ENCODE data around the gene TNS3. TPM values are rescaled to one million over a fixed set of nuclear protein-coding genes. Genes with fewer than 3 reads are reported as not detected.
A peak's percentile ranks its signal among the peaks of the same experiment; 100 is the strongest.

The TNS3 gene
- total and polyA plus RNA-seq, 4 experiments from 2014 or later, result 0.11 to 3.2 (median 1.3) TPM; not detected in 1

DNA sequence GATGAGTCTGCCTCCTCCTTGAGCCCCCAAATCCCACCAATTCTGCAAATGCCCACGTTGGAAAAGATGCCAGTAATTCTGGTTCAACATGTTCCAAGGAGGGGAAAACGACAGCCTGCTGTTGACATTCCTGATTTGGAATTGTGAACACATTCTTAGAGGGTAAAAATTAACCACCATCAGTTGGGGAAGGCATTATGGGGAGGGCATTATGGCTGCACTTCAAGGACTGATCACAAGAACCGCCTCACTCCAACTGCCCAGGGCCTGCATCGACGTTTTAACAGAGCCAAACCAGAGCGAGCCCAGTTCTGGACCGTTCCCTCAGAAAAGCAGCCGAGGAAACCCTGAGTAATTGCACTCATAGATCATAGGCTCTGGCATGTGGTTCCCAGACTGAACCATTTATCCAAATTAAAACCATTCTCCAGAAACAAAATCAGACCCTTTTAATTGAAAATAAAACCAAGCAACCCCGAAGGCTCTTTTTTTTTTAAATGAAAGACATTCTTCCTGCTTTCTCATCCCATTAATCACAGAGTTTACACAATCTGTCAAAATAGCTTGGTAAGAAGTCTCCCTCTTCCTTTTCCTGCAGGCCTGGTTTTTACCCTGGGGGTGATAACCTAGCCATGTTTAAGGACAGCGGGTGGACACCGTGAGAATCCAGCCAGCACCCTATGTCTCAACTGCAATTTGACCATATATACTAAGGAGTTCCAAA lies 8.0 kb downstream of the TNS3 start:
- intact Hi-C loops (cut with micrococcal nuclease), result no loop called here
- CTCF ChIA-PET (ENCODE audit: partially characterized antibody), result no interaction called here

DNA sequence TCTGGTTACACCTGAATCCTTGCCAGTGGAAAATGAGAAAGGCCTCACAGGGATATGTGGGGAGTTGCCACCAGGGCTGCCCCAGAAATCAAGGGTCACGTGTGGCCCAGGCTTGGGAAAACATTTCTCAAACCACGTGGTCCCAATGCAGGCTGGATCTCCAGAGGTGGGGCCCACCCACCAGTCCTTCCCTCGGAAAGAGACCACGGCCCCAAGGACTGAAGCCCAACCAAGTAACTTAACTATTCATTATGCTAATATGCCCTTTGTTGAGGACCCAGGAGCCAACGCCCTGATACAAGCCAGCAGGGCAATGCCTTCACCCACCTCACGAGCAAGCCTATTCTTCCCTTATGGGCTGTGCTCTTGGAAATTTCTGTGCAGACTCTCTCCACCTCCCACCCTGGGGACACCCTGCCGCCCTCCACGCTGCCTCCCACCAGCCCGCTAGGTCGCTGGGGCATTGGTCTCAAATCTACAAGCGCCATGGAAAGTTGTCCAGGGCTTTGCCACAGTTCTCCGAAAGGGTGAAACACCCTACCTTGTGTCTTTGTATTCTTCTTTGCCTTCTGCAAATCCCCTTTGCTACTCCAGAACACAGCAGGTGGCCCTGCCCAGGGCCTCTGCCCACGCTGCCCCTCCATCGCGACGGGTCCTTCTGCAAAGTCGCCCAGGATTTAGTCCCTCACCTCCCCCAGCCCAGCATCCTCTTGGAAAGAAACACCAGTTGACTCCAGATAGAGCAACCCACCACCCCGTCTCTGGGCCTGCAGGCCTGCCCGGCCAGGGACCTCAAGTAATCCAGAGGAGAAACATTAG lies 8.8 kb downstream of the TNS3 start:
- intact Hi-C loops (cut with micrococcal nuclease), result no loop called here

More for the DNA sequence above, 8.0 kb downstream of the TNS3 start:
- H3K27ac ChIP-seq (ENCODE audit: low read depth, low read length), result no peak overlapping the region
- DNase-seq, result no peak
- Mint-ChIP-seq H3K4me3 (no peak overlapping the region), H3K36me3 (no peaks in the 10 kb centered on the region), H3K4me1 (peaks cover 0 to 1% (median 0%) of the 10 kb centered on the region in 4 donors), H3K27ac (peak overlapping the region in 1 of 7 donors; percentile 48), H3K9me3 (peaks cover 0 to 8% (median 2%) of the 10 kb centered on the region in 8 donors), H3K27me3 (no peaks in the 10 kb centered on the region)
- H3K36me3 ChIP-seq (ENCODE audit: insufficient read depth, low read length), result no peaks in the 10 kb centered on the region
- no peak overlapping the region for H3K4me3 ChIP-seq (ENCODE audit: low read length in 2 of 2)
- no peaks in the 10 kb centered on the region for H3K9me3 ChIP-seq (ENCODE audit: control insufficient read depth in 1 of 2, low read length in 2 of 2)
- no peaks in the 10 kb centered on the region for H3K27me3 ChIP-seq (ENCODE audit: insufficient read depth, low read length)
- POLR2A ChIA-PET (ENCODE audit: partially characterized antibody), result no interaction called here
- H3K4me1 ChIP-seq (ENCODE audit: insufficient read depth, low read length), result no peaks in the 10 kb centered on the region

DNA sequence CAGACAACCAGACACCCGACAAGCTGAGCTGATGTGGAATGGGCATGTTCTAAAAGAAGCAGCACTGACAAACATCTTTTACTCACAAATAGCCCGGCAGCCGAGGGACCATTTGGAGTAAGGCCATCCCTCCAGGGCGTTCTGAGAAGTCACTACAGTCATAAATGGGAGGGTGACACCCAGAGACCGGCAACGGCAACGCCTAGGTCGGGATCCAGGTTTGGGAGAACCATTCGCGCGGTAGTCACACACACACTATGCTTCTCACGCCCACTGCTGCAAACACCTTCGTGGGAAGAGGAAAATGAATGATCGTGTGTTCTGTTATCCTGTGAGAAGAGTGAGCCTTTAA lies 9.8 kb downstream of the TNS3 start:
- H3K36me3 Mint-ChIP-seq, result no peaks in the 10 kb centered on the region
- H3K4me3 Mint-ChIP-seq, result no peak overlapping the region
- intact Hi-C loops (cut with micrococcal nuclease), result no loop called here
- no peak for DNase-seq
- Histone ChIP-seq H3K27ac (ENCODE audit: low read depth, low read length) (no peak overlapping the region), H3K4me1 (ENCODE audit: insufficient read depth, low read length) (no peaks in the 10 kb centered on the region), H3K4me3 (ENCODE audit: low read length in 2 of 2) (no peak overlapping the region), H3K27me3 (ENCODE audit: insufficient read depth, low read length) (no peaks in the 10 kb centered on the region), H3K9me3 (ENCODE audit: control insufficient read depth in 1 of 2, low read length in 2 of 2) (no peaks in the 10 kb centered on the region), H3K36me3 (ENCODE audit: insufficient read depth, low read length) (no peaks in the 10 kb centered on the region)
- peaks cover 0 to 8% (median 2%) of the 10 kb centered on the region in 8 donors for H3K9me3 Mint-ChIP-seq
- POLR2A ChIA-PET (ENCODE audit: partially characterized antibody), result no interaction called here
- H3K4me1 Mint-ChIP-seq, result no peaks in the 10 kb centered on the region
- no peaks in the 10 kb centered on the region for H3K27me3 Mint-ChIP-seq
- CTCF ChIA-PET (ENCODE audit: partially characterized antibody), result no interaction called here
- no peak overlapping the region for H3K27ac Mint-ChIP-seq

More for the DNA sequence above, 8.8 kb downstream of the TNS3 start:
- Histone ChIP-seq H3K4me1 (ENCODE audit: insufficient read depth, low read length) (no peaks in the 10 kb centered on the region), H3K36me3 (ENCODE audit: insufficient read depth, low read length) (no peaks in the 10 kb centered on the region), H3K4me3 (ENCODE audit: low read length in 2 of 2) (no peak overlapping the region), H3K27ac (ENCODE audit: low read depth, low read length) (no peak overlapping the region), H3K27me3 (ENCODE audit: insufficient read depth, low read length) (no peaks in the 10 kb centered on the region), H3K9me3 (ENCODE audit: control insufficient read depth in 1 of 2, low read length in 2 of 2) (no peaks in the 10 kb centered on the region)
- no peaks in the 10 kb centered on the region for H3K4me1 Mint-ChIP-seq
- H3K36me3 Mint-ChIP-seq, result no peaks in the 10 kb centered on the region
- DNase-seq, result no peak
- H3K4me3 Mint-ChIP-seq, result no peak overlapping the region
- POLR2A ChIA-PET (ENCODE audit: partially characterized antibody), result no interaction called here
- peaks cover 0 to 7% (median 2%) of the 10 kb centered on the region in 8 donors for H3K9me3 Mint-ChIP-seq
- H3K27me3 Mint-ChIP-seq, result no peaks in the 10 kb centered on the region
- CTCF ChIA-PET (ENCODE audit: partially characterized antibody), result no interaction called here
- H3K27ac Mint-ChIP-seq, result no peak overlapping the region

DNA sequence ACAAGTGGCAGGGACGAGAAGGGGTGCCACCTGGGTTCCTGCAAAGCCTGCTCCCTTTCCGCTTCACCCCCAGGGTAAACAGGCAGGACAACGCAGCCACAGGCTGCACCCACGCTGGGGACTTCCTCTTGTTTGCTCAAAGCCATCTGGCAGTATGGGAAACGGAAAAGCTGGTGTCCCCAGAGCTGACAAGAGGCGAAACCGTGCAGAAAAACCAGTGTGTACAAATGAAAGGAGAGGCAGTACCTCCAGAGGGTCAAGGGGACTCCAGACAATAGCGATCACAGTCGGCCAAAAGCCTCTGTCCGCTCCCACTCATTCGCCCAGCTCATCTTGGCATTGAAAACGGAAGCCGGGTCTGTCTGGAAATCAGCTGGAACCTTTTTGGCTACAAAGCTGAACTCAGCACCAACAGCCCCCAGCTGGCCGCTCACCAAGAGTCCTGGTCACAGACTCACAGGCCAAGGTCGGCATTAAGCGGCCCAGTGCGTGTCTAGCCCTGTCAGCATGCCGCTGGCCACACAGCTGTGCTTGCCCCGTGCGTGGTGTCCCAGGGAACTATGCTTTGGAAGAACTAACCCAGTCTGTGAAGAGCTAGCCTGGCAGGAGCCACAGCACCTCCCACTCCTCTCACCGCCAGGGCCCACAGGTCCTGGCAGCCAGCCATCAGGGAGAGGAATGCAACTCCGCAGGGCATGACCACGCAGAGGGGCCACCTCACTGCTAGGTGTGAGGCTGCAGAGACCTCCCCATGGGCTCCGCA lies 10.4 kb downstream of the TNS3 start:
- no peaks in the 10 kb centered on the region for H3K36me3 ChIP-seq (ENCODE audit: insufficient read depth, low read length)
- intact Hi-C loops (cut with micrococcal nuclease), result no loop called here
- ChIA-PET CTCF (ENCODE audit: partially characterized antibody) (no interaction called here), POLR2A (ENCODE audit: partially characterized antibody) (no interaction called here)
- no peaks in the 10 kb centered on the region for H3K4me1 Mint-ChIP-seq
- H3K4me3 Mint-ChIP-seq, result no peak overlapping the region
- no peaks in the 10 kb centered on the region for H3K9me3 ChIP-seq (ENCODE audit: control insufficient read depth in 1 of 2, low read length in 2 of 2)
- H3K27ac Mint-ChIP-seq, result no peak overlapping the region
- DNase-seq, result no peak
- no peaks in the 10 kb centered on the region for H3K36me3 Mint-ChIP-seq
- H3K27me3 ChIP-seq (ENCODE audit: insufficient read depth, low read length), result no peaks in the 10 kb centered on the region
- H3K4me3 ChIP-seq (ENCODE audit: low read length in 2 of 2), result no peak overlapping the region
- H3K27ac ChIP-seq (ENCODE audit: low read depth, low read length), result no peak overlapping the region
- no peaks in the 10 kb centered on the region for H3K27me3 Mint-ChIP-seq
- peaks cover 0 to 9% (median 2%) of the 10 kb centered on the region in 8 donors for H3K9me3 Mint-ChIP-seq
- no peaks in the 10 kb centered on the region for H3K4me1 ChIP-seq (ENCODE audit: insufficient read depth, low read length)

DNA sequence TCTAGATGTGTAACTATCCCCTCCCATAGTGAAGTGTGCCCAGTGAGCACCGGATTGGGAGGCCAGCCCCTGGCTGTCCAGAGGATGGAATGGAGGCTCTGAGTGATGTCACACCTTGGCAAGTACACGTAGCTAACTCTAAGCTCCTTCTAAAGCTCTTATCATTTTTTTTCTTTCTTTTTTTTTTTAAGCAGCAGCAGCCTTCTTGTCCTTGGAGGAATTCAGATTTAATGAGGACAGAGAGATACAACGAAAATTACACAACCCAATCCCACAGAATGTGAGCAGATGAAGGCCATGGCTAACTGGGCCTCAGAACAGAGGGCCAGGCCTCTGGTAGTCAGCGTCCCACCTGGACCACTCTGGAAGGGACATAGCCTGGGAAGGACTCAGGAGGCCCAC lies 11.3 kb downstream of the TNS3 start:
- no peaks in the 10 kb centered on the region for H3K4me1 ChIP-seq (ENCODE audit: insufficient read depth, low read length)
- Mint-ChIP-seq H3K36me3 (no peaks in the 10 kb centered on the region), H3K4me1 (no peaks in the 10 kb centered on the region), H3K9me3 (peaks cover 0 to 9% (median 2%) of the 10 kb centered on the region in 8 donors), H3K4me3 (no peak overlapping the region), H3K27me3 (no peaks in the 10 kb centered on the region), H3K27ac (no peak overlapping the region)
- POLR2A ChIA-PET (ENCODE audit: partially characterized antibody), result no interaction called here
- no peaks in the 10 kb centered on the region for H3K27me3 ChIP-seq (ENCODE audit: insufficient read depth, low read length)
- H3K9me3 ChIP-seq (ENCODE audit: control insufficient read depth in 1 of 2, low read length in 2 of 2), result no peaks in the 10 kb centered on the region
- H3K27ac ChIP-seq (ENCODE audit: low read depth, low read length), result no peak overlapping the region
- H3K4me3 ChIP-seq (ENCODE audit: low read length in 2 of 2), result no peak overlapping the region
- CTCF ChIA-PET (ENCODE audit: partially characterized antibody), result no interaction called here
- no peak for DNase-seq
- intact Hi-C loops (cut with micrococcal nuclease), result no loop called here
- no peaks in the 10 kb centered on the region for H3K36me3 ChIP-seq (ENCODE audit: insufficient read depth, low read length)

DNA sequence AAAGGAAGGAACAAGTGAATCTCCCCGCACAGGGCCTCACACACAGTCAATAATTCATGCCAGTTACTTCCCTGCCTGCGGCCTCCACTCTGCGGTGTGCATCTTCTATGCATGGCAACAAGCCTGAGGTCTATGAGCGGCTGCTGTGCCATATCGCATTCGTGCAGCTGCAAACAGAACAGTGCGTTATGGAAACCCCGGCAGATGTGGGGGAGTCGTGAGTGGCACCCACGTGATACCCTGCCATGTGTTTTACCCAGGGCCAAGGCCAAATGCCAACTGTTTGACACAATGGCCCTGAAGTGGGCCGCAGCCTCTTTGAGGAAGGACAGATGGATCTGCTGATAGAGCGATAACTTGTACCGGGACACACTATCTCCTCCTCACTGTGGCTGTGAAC lies 13.4 kb downstream of the TNS3 start:
- no peaks in the 10 kb centered on the region for H3K4me1 ChIP-seq (ENCODE audit: insufficient read depth, low read length)
- CTCF ChIA-PET (ENCODE audit: partially characterized antibody), result no interaction called here
- H3K36me3 Mint-ChIP-seq, result no peaks in the 10 kb centered on the region
- no peak for DNase-seq
- H3K27ac Mint-ChIP-seq, result no peak overlapping the region
- POLR2A ChIA-PET (ENCODE audit: partially characterized antibody), result no interaction called here
- no peaks in the 10 kb centered on the region for H3K27me3 Mint-ChIP-seq
- H3K4me3 ChIP-seq (ENCODE audit: low read length in 2 of 2), result no peak overlapping the region
- no peaks in the 10 kb centered on the region for H3K9me3 ChIP-seq (ENCODE audit: control insufficient read depth in 1 of 2, low read length in 2 of 2)
- H3K9me3 Mint-ChIP-seq, result peaks cover 0 to 8% (median 0%) of the 10 kb centered on the region in 8 donors
- H3K4me1 Mint-ChIP-seq, result no peaks in the 10 kb centered on the region
- no peaks in the 10 kb centered on the region for H3K27me3 ChIP-seq (ENCODE audit: insufficient read depth, low read length)
- H3K27ac ChIP-seq (ENCODE audit: low read depth, low read length), result no peak overlapping the region
- intact Hi-C loops (cut with micrococcal nuclease), result no loop called here
- H3K4me3 Mint-ChIP-seq, result no peak overlapping the region
- H3K36me3 ChIP-seq (ENCODE audit: insufficient read depth, low read length), result no peaks in the 10 kb centered on the region

DNA sequence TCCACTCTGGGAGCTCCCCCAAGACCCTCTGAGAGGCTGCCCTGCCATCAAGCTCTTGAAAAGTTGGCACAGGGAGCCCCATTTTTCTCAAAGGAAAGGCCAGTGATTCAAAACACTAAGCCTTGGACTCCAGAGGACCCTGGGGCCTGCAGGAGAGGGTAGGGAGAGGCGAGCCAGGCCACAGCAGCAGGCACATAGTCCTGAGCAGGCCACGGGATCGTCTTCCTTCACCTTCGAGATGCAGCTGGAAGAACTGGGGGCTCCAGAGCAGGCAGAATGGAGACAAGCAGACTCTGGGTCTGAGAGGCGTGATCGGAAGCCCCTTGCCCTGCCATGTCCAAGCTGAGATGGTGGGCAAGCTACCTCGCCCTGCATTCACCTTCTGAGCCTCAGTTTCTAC lies 13.9 kb downstream of the TNS3 start:
- no peak for DNase-seq
- intact Hi-C loops (cut with micrococcal nuclease), result no loop called here
- H3K4me1 ChIP-seq (ENCODE audit: insufficient read depth, low read length), result no peaks in the 10 kb centered on the region
- Mint-ChIP-seq H3K9me3 (peaks cover 0 to 6% (median 0%) of the 10 kb centered on the region in 8 donors), H3K4me1 (no peaks in the 10 kb centered on the region), H3K36me3 (no peaks in the 10 kb centered on the region), H3K27ac (no peak overlapping the region), H3K27me3 (no peaks in the 10 kb centered on the region), H3K4me3 (no peak overlapping the region)
- H3K9me3 ChIP-seq (ENCODE audit: control insufficient read depth in 1 of 2, low read length in 2 of 2), result no peaks in the 10 kb centered on the region
- POLR2A ChIA-PET (ENCODE audit: partially characterized antibody), result no interaction called here
- no peaks in the 10 kb centered on the region for H3K27me3 ChIP-seq (ENCODE audit: insufficient read depth, low read length)
- no peak overlapping the region for H3K27ac ChIP-seq (ENCODE audit: low read depth, low read length)
- H3K36me3 ChIP-seq (ENCODE audit: insufficient read depth, low read length), result no peaks in the 10 kb centered on the region
- H3K4me3 ChIP-seq (ENCODE audit: low read length in 2 of 2), result no peak overlapping the region
- CTCF ChIA-PET (ENCODE audit: partially characterized antibody), result no interaction called here

Data from CD4-positive, alpha-beta memory T cell (primary cell).